ENCODE measurements around the gene ST3GAL5. TPM values are rescaled to one million over a fixed set of nuclear protein-coding genes. Genes with fewer than 3 reads are reported as not detected.
A peak's percentile ranks its signal among the peaks of the same experiment; 100 is the strongest.

Gene ST3GAL5
- total and polyA plus RNA-seq, 12 donors = 25.6 to 172 (median 85.6) TPM

DNA sequence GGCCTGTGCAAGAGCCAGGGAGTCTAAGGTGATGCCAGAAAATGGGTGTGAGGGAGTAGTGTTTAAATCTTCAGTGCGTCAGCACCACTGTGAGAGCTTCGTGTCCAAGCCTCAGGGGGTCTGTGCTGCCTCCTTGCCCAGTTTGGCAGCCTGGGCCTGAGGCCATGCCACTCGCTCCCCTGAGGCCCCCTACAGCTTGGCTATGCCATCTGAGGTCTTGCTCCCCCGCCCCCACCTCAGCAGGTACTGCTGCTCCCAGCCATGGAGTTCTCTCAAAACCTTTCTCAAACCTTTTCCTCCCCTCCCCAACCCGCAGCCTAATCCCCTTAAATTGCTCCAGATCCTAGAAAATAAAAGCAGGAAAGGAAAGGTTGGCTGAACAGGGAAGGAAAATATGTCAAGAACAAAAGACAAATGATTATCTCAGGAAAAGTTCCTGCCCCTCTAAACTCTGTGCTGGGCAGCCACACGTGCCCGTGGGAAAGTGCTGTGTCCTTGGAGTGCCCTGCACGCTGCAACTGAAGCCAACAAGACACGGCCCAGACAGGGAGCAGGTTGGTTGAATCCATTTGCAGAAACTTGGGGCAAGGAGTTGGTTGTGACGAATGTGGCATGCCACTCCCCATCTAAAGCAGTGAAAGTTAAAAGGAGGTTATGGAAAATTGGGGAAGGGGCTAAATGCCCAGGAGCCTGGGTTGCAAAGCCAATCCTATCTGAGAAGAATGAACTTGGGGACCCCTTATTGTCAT, 73.8 kb downstream of the ST3GAL5 start:
- TF ChIP-seq, protein P1, sequence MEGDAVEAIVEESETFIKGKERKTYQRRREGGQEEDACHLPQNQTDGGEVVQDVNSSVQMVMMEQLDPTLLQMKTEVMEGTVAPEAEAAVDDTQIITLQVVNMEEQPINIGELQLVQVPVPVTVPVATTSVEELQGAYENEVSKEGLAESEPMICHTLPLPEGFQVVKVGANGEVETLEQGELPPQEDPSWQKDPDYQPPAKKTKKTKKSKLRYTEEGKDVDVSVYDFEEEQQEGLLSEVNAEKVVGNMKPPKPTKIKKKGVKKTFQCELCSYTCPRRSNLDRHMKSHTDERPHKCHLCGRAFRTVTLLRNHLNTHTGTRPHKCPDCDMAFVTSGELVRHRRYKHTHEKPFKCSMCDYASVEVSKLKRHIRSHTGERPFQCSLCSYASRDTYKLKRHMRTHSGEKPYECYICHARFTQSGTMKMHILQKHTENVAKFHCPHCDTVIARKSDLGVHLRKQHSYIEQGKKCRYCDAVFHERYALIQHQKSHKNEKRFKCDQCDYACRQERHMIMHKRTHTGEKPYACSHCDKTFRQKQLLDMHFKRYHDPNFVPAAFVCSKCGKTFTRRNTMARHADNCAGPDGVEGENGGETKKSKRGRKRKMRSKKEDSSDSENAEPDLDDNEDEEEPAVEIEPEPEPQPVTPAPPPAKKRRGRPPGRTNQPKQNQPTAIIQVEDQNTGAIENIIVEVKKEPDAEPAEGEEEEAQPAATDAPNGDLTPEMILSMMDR (IDR thresholded peaks at IDR 0.05) = no peak
- TF ChIP-seq POLR2A (IDR thresholded peaks at IDR 0.05) = no peak
- Histone ChIP-seq H3K27ac (no peak overlapping the region), H3K4me1 (replicated peaks in 1 of 2) (no peaks in the 10 kb centered on the region), H3K9me3 (replicated peaks in 1 of 3) (no peaks in the 10 kb centered on the region), H3K4me3 (no peak overlapping the region), H3K36me3 (replicated peaks in 1 of 2) (no peaks in the 10 kb centered on the region), H3K27me3 (no peaks in the 10 kb centered on the region)
- 44 to 65% (median 52%) methylated on average over 9 to 10 of the region's 10 CpGs for WGBS, 4 donors
- intact Hi-C loops (cut with DNase I) = loop anchor here (2.0 to 10.0 kb wide), 5 partner anchors 63 to 180 kb away; partner anchors contain the start of gene ATOH8 (in 1 of the 2)
- DNase-seq = peak in 1 of 7 donors; percentile 20

DNA sequence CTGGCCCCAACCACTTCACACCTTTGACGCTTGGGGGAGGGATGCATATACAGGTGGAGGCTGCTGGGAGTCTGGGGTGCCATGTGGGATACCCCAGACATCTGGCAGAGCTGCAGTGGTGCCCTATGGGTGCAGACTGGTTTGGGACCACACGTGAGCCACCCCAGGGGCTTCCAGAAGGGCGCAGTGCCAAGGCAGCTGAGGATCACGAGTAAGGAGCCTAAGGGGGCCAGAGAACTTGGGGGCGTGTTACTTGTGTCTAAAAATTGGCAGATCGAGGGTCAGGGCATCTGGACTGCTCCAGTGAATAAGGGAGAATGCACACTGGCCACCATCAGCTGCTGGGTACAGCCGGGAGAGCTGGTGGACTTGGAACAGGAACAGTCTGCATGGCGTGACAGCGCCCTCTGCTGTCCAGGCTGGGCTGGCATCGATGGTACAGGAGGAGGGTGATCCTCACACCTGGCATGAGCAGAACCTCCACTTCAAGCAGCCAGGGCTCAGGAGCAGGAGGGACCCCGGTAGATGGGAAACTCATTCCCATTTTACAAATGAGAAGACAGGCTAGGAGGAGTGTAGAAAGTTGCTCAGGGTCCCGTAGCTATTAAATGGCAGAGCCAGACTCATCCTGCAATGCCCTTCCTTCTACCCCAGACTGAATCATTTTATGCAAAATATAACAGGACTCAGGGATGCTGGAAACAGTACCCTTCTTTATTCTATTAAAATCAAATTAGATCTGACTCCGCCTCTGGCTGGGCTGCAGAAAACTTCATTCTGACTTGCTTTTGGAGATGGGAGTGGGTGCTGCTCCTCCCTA, 74.6 kb downstream of the ST3GAL5 start:
- no peaks in the 10 kb centered on the region for H3K9me3 ChIP-seq (replicated peaks in 1 of 3)
- DNase-seq = peak; percentile 89 to 97 (median 93)
- no peaks in the 10 kb centered on the region for H3K36me3 ChIP-seq (replicated peaks in 1 of 2)
- TF ChIP-seq, protein P1 (IDR thresholded peaks at IDR 0.05) = peak; percentile 92 to 98 (median 96)
- TF ChIP-seq POLR2A (IDR thresholded peaks at IDR 0.05) = no peak
- 24 to 35% (median 30%) methylated on average over 8 to 13 of the region's 13 CpGs for WGBS, 4 donors
- H3K27ac ChIP-seq = no peak overlapping the region
- H3K27me3 ChIP-seq = no peaks in the 10 kb centered on the region
- no peaks in the 10 kb centered on the region for H3K4me1 ChIP-seq (replicated peaks in 1 of 2)
- H3K4me3 ChIP-seq = no peak overlapping the region
- intact Hi-C loops (cut with DNase I) = loop anchor here (2.0 to 10.0 kb wide), 5 partner anchors 62 to 179 kb away; partner anchors contain the start of gene ATOH8 (in 1 of the 2)

DNA sequence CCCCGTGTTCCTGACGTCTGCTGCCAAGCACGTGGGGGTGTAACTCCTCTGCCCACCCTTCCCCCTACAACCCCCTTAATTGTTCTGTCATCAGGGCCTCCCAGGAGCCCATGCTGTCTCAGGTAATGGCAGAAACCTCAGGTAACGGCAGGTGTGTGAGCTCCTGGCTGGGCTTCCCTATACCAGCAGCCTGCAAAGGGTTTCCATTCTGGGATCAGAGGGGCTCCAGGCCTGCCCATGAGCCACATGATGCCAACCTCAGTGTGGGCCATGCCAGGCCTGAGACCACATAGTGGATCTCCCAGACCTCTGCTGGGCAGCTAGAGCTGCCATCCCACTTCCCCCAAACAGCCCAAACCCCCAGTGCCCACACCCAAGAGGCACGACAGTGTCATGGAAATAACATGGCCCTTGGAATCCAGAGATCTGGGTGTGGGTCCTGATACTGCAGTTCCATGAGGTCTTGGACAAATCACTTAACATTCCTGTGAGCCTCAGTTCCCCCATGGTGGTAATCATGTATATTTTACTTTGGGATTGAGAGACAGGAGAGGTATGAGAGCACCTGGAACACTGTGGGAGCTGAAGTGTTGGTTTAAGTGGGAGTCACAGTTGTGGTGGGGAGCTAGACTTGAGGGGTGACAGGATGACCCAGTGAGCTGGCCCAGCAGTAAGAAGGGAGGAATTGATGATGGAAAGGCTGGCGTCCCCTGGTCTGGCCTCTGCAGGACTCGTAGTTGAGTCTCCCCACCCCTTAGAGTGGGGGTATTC, 75.4 kb downstream of the ST3GAL5 start:
- no peaks in the 10 kb centered on the region for H3K27me3 ChIP-seq
- intact Hi-C loops (cut with DNase I) = loop anchor here (5.0 to 10.0 kb wide), 4 partner anchors 61 to 179 kb away; partner anchors contain the start of gene ATOH8 (in 1 of the 2)
- no peaks in the 10 kb centered on the region for H3K36me3 ChIP-seq (replicated peaks in 1 of 2)
- no peaks in the 10 kb centered on the region for H3K9me3 ChIP-seq (replicated peaks in 1 of 3)
- H3K27ac ChIP-seq = no peak overlapping the region
- no peak for TF ChIP-seq POLR2A (IDR thresholded peaks at IDR 0.05)
- TF ChIP-seq, protein P1 (IDR thresholded peaks at IDR 0.05) = no peak
- 79 to 83% (median 81%) methylated on average over 4 to 7 of the region's 7 CpGs for WGBS, 4 donors
- peak in 1 of 7 donors; percentile 17 for DNase-seq
- H3K4me1 ChIP-seq (replicated peaks in 1 of 2) = no peaks in the 10 kb centered on the region
- H3K4me3 ChIP-seq = no peak overlapping the region

Measured in adrenal gland (tissue), 12 donors.